GM12891 (cell line): ENCODE data around the gene SHANK2.

Source experiments
- DNase-seq: peaks from one replicate; pipeline ENCODE4 v3.0.0; 2011; ENCODE audit warnings: low spot score; ENCODE audit not compliant: insufficient read length
- FAIRE-seq: peaks from 2 replicates; lab custom pipeline; 2011; peaks lifted over from hg19 to GRCh38; lab: Jason Lieb, UNC
- PAX5 ChIP-seq: IDR thresholded peaks from 2 replicates; pipeline ENCODE4 v1.6.1; 2011; ENCODE audit warnings: low read length, moderate library complexity, mild to moderate bottlenecking; ENCODE audit not compliant: insufficient read depth, severe bottlenecking
- POLR2A ChIP-seq: IDR thresholded peaks from 2 replicates; pipeline ENCODE4 v1.6.1; 2011; ENCODE audit warnings: low read depth, low read length, control low read depth
- POLR2AphosphoS5 ChIP-seq: IDR thresholded peaks from 2 replicates; pipeline ENCODE4 v1.6.1; 2011; ENCODE audit warnings: low read depth, low read length, control low read depth
- POU2F2 ChIP-seq: IDR thresholded peaks from 2 replicates; pipeline ENCODE4 v1.6.1; 2011; ENCODE audit warnings: low read depth, mild to moderate bottlenecking, control low read depth, low read length, moderate library complexity
- SPI1 ChIP-seq: IDR thresholded peaks from 2 replicates; pipeline ENCODE4 v1.6.1; 2011; ENCODE audit warnings: low read depth, low read length, control low read depth
- TAF1 ChIP-seq: IDR thresholded peaks from 2 replicates; pipeline ENCODE4 v1.6.1; 2011; ENCODE audit warnings: low read depth, low read length, control low read depth

SHANK2 gene

GRCh38 chr11:71204748-71205664, 47.4 kb downstream of the SHANK2 start:
- no peak for DNase-seq
- no peak for FAIRE-seq
- TF ChIP-seq POLR2AphosphoS5 (no peak), PAX5 (no peak), POLR2A (no peak), SPI1 (no peak), POU2F2 (no peak), TAF1 (no peak)

- DNase-seq: no peak
- TF ChIP-seq PAX5 (no peak), POLR2AphosphoS5 (no peak), SPI1 (no peak), POLR2A (no peak), POU2F2 (no peak), TAF1 (no peak)
These were observed 48.1 kb downstream of the SHANK2 start for GRCh38 chr11:71204294-71204693.

GRCh38 chr11:71203681-71204080, 48.7 kb downstream of the SHANK2 start:
- DNase-seq (no peak), FAIRE-seq (no peak)
- no peak for TF ChIP-seq SPI1
- no peak for TF ChIP-seq TAF1

More at GRCh38 chr11:71204294-71204693, 48.1 kb downstream of the SHANK2 start:
- FAIRE-seq: no peak

GRCh38 chr11:71202966-71203365, 49.4 kb downstream of the SHANK2 start:
- TF ChIP-seq POLR2AphosphoS5 (no peak), SPI1 (no peak), POLR2A (no peak)
- DNase-seq (no peak), FAIRE-seq (no peak)

- FAIRE-seq: no peak
- no peak for TF ChIP-seq POU2F2
- no peak for TF ChIP-seq POLR2A
- no peak for TF ChIP-seq POLR2AphosphoS5
- no peak for TF ChIP-seq SPI1
- TF ChIP-seq PAX5: no peak
- no peak for TF ChIP-seq TAF1
- DNase-seq: no peak
These were observed 49.8 kb downstream of the SHANK2 start for GRCh38 chr11:71202598-71202944.
